GM12875 (cell line): Measurements from ENCODE around the gene TTLL9.

Experiments used
- H3K4me3 ChIP-seq: one replicate; pipeline ENCODE4 v1.5.1; 2011; ENCODE audit warnings: low read depth, low read length, control low read depth
- TF ChIP-seq, protein P1 (sequence below): IDR thresholded peaks from 2 replicates; pipeline ENCODE4 v1.5.1; 2011; ENCODE audit warnings: low read depth, mild to moderate bottlenecking, control low read depth, inconsistent platforms, low read length, moderate library complexity, borderline replicate concordance; ENCODE audit not compliant: insufficient read depth

TTLL9 gene

DNA sequence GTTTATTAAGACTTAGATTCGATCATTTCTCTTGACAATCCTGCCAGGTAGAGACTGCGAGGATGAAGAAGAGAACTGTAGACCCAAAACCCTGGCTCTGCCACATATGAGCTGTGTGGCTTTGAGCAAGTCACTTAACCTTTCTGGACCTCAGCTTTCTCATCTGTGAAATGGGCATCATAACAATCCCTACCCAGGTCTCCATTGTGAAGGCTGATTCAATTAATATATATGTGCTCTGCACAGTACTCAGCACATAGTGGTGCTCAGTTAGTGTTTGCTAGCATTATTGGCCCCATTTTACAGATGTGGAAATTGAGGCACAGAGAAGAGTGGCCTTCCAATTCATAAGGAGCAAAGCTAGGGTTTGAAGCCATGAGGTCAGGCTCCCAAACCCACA is 105.4 kb downstream of the TTLL9 start:
- TF ChIP-seq, protein P1, sequence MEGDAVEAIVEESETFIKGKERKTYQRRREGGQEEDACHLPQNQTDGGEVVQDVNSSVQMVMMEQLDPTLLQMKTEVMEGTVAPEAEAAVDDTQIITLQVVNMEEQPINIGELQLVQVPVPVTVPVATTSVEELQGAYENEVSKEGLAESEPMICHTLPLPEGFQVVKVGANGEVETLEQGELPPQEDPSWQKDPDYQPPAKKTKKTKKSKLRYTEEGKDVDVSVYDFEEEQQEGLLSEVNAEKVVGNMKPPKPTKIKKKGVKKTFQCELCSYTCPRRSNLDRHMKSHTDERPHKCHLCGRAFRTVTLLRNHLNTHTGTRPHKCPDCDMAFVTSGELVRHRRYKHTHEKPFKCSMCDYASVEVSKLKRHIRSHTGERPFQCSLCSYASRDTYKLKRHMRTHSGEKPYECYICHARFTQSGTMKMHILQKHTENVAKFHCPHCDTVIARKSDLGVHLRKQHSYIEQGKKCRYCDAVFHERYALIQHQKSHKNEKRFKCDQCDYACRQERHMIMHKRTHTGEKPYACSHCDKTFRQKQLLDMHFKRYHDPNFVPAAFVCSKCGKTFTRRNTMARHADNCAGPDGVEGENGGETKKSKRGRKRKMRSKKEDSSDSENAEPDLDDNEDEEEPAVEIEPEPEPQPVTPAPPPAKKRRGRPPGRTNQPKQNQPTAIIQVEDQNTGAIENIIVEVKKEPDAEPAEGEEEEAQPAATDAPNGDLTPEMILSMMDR, result no peak
- H3K4me3 ChIP-seq, result no peak overlapping the region

DNA sequence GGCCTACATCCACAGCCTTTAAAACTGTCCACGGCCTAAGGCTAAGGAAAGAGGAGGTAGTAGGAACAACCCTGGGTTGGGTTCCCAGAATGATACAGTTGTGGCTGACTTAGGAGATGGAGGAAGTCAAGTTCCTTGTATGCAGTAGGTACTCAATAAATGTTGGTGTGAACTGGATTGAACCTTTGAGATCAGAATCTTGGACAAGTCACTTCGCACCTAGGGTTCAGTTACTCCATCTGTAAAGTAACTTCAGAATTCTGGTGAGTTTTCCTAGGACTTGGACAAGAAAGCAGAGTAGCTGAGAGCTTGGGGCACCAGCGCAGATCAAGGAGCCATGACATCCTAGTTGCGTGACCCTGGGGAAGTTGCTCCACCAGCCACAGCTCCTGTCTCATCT is 106.6 kb downstream of the TTLL9 start:
- TF ChIP-seq, protein P1, result no peak
- H3K4me3 ChIP-seq, result no peak overlapping the region

DNA sequence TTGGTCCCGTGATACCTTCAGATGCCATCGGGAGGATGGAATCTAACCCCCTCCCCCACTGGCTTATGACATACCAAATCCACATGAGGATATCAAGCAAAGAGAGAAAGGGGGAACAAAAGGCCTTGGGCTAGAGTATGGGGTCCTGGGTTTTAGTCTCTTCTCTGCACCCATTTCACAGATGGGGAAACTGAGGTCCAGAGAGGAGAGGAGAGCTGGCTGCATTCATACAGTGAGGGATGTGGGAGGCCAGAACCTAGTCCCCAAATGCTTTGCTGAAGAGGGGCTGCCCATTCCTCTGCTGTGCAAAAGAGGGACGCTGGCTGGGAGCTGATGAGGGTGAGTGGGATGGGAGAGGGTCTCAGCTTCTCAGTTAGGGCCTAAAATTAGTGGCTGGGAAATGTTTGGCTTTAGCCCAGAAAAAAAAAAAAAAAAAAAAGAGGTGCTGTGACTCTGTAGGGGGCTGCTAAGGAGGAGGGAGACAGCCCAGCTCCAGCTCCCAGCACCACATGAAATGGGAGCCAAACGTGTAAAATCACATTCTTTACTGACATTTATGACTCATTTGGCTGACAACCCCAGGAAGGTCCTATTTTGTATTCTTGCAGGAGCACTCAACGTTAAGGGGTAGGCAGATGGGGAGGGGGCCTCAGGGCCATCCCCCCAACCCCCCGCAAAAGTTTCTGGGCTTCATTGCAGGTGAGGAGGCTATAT is 109.4 kb downstream of the TTLL9 start:
- no peak overlapping the region for H3K4me3 ChIP-seq

DNA sequence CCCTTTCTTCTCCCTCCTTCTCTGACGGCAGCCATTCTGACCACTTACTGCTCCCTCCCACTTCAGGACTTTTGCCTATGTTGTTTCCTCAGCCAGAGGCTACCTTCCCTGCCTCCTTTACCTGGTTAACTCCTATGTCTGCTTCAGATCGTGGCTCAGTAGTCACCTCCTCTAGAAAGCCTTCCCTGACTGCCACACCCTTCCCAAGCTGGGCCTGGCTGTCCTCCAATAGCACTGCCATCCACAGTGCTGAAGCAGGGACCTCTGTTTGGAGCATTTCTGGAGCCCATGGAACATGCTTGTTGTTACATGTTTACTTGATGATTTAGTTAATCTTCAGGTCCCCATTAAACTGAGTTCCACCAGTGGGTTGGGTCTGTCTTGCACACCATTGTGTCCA is 111.3 kb downstream of the TTLL9 start:
- H3K4me3 ChIP-seq, result no peak overlapping the region
- TF ChIP-seq, protein P1, result no peak

More for the DNA sequence above, 109.4 kb downstream of the TTLL9 start:
- TF ChIP-seq, protein P1, result no peak

DNA sequence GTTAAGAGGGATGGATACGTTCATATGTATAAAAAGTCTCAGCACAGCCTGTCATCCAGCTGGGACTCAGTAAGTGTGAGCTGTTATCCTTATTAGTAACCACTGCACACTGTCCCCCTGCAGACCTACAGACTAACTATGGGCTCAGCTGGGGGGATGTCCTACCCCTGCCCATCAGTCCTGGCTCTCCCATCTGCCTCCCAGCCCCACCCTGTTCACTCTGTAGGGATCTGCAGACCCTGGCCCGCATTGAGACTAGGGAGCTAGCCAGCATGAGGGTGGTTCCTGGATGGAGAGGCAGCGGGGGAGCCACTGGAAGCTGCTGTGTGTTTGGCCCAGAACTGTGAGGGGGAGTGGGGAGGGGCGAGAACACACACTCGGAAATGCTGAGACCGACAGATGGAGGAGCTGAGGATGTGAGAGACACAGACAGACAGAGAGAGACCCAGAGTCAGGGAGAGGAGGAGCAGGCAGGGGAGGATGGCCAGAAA is 114.6 kb downstream of the TTLL9 start:
- no peak overlapping the region for H3K4me3 ChIP-seq
- TF ChIP-seq, protein P1, result no peak

DNA sequence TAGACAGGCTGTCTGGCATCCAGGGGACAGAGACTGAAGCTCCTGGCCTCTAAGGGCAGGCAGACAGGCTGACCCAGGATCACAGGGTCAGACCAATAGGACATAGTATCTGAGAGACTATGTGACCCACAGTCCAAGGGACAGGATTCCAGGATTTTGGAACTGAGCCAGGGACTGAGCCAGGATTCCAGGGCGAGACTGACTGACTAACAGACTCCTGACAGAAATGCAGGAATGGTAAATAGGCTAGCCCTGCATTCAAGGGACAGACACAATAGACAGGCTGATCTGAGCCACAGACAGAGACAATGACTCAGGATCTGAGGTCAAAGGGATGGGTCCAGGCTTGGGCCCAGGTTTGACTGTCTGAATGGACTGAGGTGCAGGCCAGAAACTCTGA is 117.3 kb downstream of the TTLL9 start:
- no peak overlapping the region for H3K4me3 ChIP-seq
- TF ChIP-seq, protein P1, result no peak

DNA sequence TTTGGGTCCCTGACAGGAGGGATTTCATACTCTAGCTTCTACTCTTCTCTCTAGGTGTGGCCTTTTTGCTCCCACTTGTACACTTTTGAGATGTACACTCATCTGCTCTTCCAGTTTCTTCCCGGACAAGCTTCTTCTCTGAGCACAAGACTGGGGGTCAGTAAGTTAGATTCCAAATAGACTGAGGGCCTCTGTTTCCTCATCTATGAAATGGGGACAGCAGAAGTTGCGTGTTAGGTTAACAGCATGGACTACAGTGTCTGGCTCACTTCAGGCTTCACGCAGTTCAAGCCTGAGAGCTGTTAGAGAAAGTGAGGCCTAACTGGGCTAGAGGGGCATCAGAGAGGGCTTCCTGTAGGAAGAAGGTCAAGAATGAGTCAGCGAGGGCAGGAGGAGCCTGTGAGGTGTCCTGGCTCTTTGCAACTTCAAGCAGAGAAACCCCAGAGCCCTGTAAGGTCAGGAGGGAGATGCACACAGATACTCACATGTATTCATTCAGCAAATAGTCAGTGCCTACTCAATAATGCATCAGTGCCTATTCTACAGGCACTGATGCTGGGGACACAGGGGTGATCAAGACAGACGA is 118.1 kb downstream of the TTLL9 start:
- TF ChIP-seq, protein P1, result no peak

More for the DNA sequence above, 118.1 kb downstream of the TTLL9 start:
- H3K4me3 ChIP-seq, result no peak overlapping the region
